Mucosa of rectum (tissue), 2 donors: ENCODE results near the gene SS18L1.

Source experiments
- H3K27ac ChIP-seq, 2 donors: one replicate each; pipeline ENCODE4 v1.7.0; 2013; ENCODE audit warnings: inconsistent platforms in 2 of 2, low read depth in 2 of 2, low read length in 2 of 2
- H3K27me3 ChIP-seq, 2 donors: one replicate each; pipeline ENCODE4 v1.7.0; 2013; ENCODE audit warnings: low read length in 2 of 2; ENCODE audit not compliant: control insufficient read depth in 2 of 2, insufficient read depth in 2 of 2
- H3K36me3 ChIP-seq, 2 donors: one replicate each; pipeline ENCODE4 v1.7.0; 2013; ENCODE audit warnings: low read length in 2 of 2; ENCODE audit not compliant: control insufficient read depth in 2 of 2, insufficient read depth in 2 of 2
- H3K4me1 ChIP-seq, 2 donors: one replicate each; pipeline ENCODE4 v1.7.0; 2013; ENCODE audit warnings: low read length in 2 of 2, mild to moderate bottlenecking in 1 of 2; ENCODE audit not compliant: control insufficient read depth in 2 of 2, insufficient read depth in 2 of 2
- H3K4me3 ChIP-seq, 2 donors: one replicate each; pipeline ENCODE4 v1.7.0; 2013; ENCODE audit warnings: low read length in 2 of 2
- H3K9ac ChIP-seq, 2 donors: one replicate each; pipeline ENCODE4 v1.7.0; 2013; ENCODE audit warnings: low read length in 2 of 2, low read depth in 1 of 2, mild to moderate bottlenecking in 1 of 2
- H3K9me3 ChIP-seq, 2 donors: one replicate each; pipeline ENCODE4 v1.7.0; 2013; ENCODE audit warnings: low read length in 2 of 2; ENCODE audit not compliant: control insufficient read depth in 2 of 2
- donor health status: healthy.
- donor health status: Normal muscosa, but diverticular disease.

Gene SS18L1

GRCh38 chr20:62193079-62194025 lies 49.8 kb downstream of the SS18L1 start:
- Histone ChIP-seq H3K9ac (no peak overlapping the region), H3K9me3 (no peaks in the 10 kb centered on the region), H3K4me3 (no peak overlapping the region), H3K27ac (no peak overlapping the region), H3K27me3 (no peaks in the 10 kb centered on the region), H3K36me3 (peaks cover 19 to 36% of the 10 kb centered on the region in 2 donors), H3K4me1 (no peaks in the 10 kb centered on the region)

GRCh38 chr20:62195075-62195405 lies 51.5 kb downstream of the SS18L1 start:
- Histone ChIP-seq H3K36me3 (peaks cover 30 to 39% of the 10 kb centered on the region in 2 donors), H3K9ac (no peak overlapping the region), H3K27me3 (no peaks in the 10 kb centered on the region), H3K27ac (no peak overlapping the region), H3K9me3 (no peaks in the 10 kb centered on the region), H3K4me1 (no peaks in the 10 kb centered on the region), H3K4me3 (no peak overlapping the region)

GRCh38 chr20:62195736-62196135 lies 52.2 kb downstream of the SS18L1 start:
- H3K4me1 ChIP-seq = no peaks in the 10 kb centered on the region
- H3K9me3 ChIP-seq = no peaks in the 10 kb centered on the region
- peaks cover 36 to 46% of the 10 kb centered on the region in 2 donors for H3K36me3 ChIP-seq
- no peak overlapping the region for H3K27ac ChIP-seq
- no peaks in the 10 kb centered on the region for H3K27me3 ChIP-seq
- H3K4me3 ChIP-seq = no peak overlapping the region
- no peak overlapping the region for H3K9ac ChIP-seq

- no peak overlapping the region for H3K9ac ChIP-seq
- peaks cover 41 to 48% of the 10 kb centered on the region in 2 donors for H3K36me3 ChIP-seq
Observed at GRCh38 chr20:62196286-62196685, 52.7 kb downstream of the SS18L1 start.

GRCh38 chr20:62197311-62197710 lies 53.7 kb downstream of the SS18L1 start:
- no peak overlapping the region for H3K27ac ChIP-seq
- H3K27me3 ChIP-seq = no peaks in the 10 kb centered on the region
- H3K4me1 ChIP-seq = no peaks in the 10 kb centered on the region
- no peaks in the 10 kb centered on the region for H3K9me3 ChIP-seq
- no peak overlapping the region for H3K4me3 ChIP-seq
- peaks cover 49 to 55% of the 10 kb centered on the region in 2 donors for H3K36me3 ChIP-seq
- H3K9ac ChIP-seq = no peak overlapping the region

More at GRCh38 chr20:62196286-62196685, 52.7 kb downstream of the SS18L1 start:
- H3K27me3 ChIP-seq = no peaks in the 10 kb centered on the region
- no peak overlapping the region for H3K4me3 ChIP-seq
- H3K27ac ChIP-seq = no peak overlapping the region
- H3K9me3 ChIP-seq = no peaks in the 10 kb centered on the region
- no peaks in the 10 kb centered on the region for H3K4me1 ChIP-seq

GRCh38 chr20:62197801-62198200 lies 54.2 kb downstream of the SS18L1 start:
- no peaks in the 10 kb centered on the region for H3K9me3 ChIP-seq
- H3K27ac ChIP-seq = no peak overlapping the region
- no peaks in the 10 kb centered on the region for H3K27me3 ChIP-seq
- no peak overlapping the region for H3K4me3 ChIP-seq
- no peaks in the 10 kb centered on the region for H3K4me1 ChIP-seq
- H3K36me3 ChIP-seq = peaks cover 49 to 55% of the 10 kb centered on the region in 2 donors
- H3K9ac ChIP-seq = no peak overlapping the region

GRCh38 chr20:62198496-62198895 lies 54.9 kb downstream of the SS18L1 start:
- no peak overlapping the region for H3K27ac ChIP-seq
- H3K9me3 ChIP-seq = no peaks in the 10 kb centered on the region
- no peaks in the 10 kb centered on the region for H3K4me1 ChIP-seq
- peaks cover 47 to 56% of the 10 kb centered on the region in 2 donors for H3K36me3 ChIP-seq
- no peaks in the 10 kb centered on the region for H3K27me3 ChIP-seq
- H3K4me3 ChIP-seq = no peak overlapping the region
- H3K9ac ChIP-seq = no peak overlapping the region

GRCh38 chr20:62198931-62199330 lies 55.4 kb downstream of the SS18L1 start:
- Histone ChIP-seq H3K27me3 (no peaks in the 10 kb centered on the region), H3K4me3 (no peak overlapping the region), H3K27ac (no peak overlapping the region), H3K4me1 (no peaks in the 10 kb centered on the region), H3K9me3 (no peaks in the 10 kb centered on the region), H3K9ac (no peak overlapping the region), H3K36me3 (peaks cover 44 to 55% of the 10 kb centered on the region in 2 donors)

GRCh38 chr20:62200491-62201172 lies 57.1 kb downstream of the SS18L1 start:
- Histone ChIP-seq H3K4me1 (no peaks in the 10 kb centered on the region), H3K4me3 (no peak overlapping the region), H3K27ac (no peak overlapping the region), H3K9me3 (no peaks in the 10 kb centered on the region), H3K9ac (no peak overlapping the region), H3K27me3 (no peaks in the 10 kb centered on the region), H3K36me3 (peaks cover 42 to 48% of the 10 kb centered on the region in 2 donors)
